ENCODE measurements around the gene FGD5.

The FGD5 gene

GRCh38 chr3:14810801-14811661 is 7.7 kb upstream of the FGD5 start:
- TF ChIP-seq CTCF (IDR thresholded peaks at IDR 0.05; ENCODE audit: low read length) (no peak), EZH2 (IDR thresholded peaks at IDR 0.05; ENCODE audit: borderline replicate concordance, low read length) (no peak)
- Histone ChIP-seq H3K9me2 (ENCODE audit: low read depth, low read length) (no peaks in the 10 kb centered on the region), H3F3A (ENCODE audit: insufficient read depth, low read length) (no peaks in the 10 kb centered on the region), H3K4me3 (ENCODE audit: low read depth, low read length, poor library complexity, severe bottlenecking) (no peak overlapping the region), H4K20me1 (ENCODE audit: insufficient read depth, low read length) (no peaks in the 10 kb centered on the region), H3K79me2 (ENCODE audit: insufficient read depth, low read length) (no peaks in the 10 kb centered on the region), H3K27me3 (ENCODE audit: insufficient read depth, low read length) (no peaks in the 10 kb centered on the region; the same call in 1 of the 2 replicates), H3K9ac (ENCODE audit: low read length) (no peak overlapping the region), H3K4me2 (ENCODE audit: low read length) (no peak overlapping the region), H2AFZ (ENCODE audit: low read length) (no peak overlapping the region), H3K4me1 (ENCODE audit: insufficient read depth, low read length, severe bottlenecking) (no peaks in the 10 kb centered on the region), H3K27ac (ENCODE audit: low read depth, low read length, poor library complexity, severe bottlenecking) (no peak overlapping the region), H3K9me3 (ENCODE audit: low read length) (no peaks in the 10 kb centered on the region), H3K36me3 (ENCODE audit: insufficient read depth, low read length) (no peaks in the 10 kb centered on the region)

DNA sequence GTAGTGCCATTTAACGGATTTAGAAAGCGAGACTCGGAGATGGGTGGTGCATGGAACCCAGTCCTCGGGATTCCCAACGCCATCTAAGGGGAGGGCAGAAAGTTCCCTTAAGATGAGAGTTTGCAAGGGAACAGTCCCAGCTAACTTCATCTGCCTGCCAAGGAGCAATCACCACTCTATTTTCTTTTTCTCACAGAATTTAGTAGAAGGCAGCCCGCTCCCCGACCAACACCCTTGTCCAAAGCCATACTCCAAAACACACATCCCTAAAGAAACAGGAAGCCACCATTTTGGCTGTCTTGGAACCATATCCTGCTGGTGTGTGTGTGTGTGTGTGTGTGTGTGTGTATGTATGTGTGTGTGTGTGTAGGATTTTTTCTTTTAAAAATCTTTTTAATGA is 7.1 kb upstream of the FGD5 start:
- no peaks in the 10 kb centered on the region for H3F3A ChIP-seq (ENCODE audit: insufficient read depth, low read length)
- no peaks in the 10 kb centered on the region for H3K36me3 ChIP-seq (ENCODE audit: insufficient read depth, low read length)
- TF ChIP-seq CTCF (IDR thresholded peaks at IDR 0.05; ENCODE audit: low read length) (no peak), EZH2 (IDR thresholded peaks at IDR 0.05; ENCODE audit: borderline replicate concordance, low read length) (no peak)
- no peak overlapping the region for H3K4me3 ChIP-seq (ENCODE audit: low read depth, low read length, poor library complexity, severe bottlenecking)
- no peak overlapping the region for H3K27ac ChIP-seq (ENCODE audit: low read depth, low read length, poor library complexity, severe bottlenecking)
- no peaks in the 10 kb centered on the region for H3K9me3 ChIP-seq (ENCODE audit: low read length)
- no peaks in the 10 kb centered on the region for H3K4me1 ChIP-seq (ENCODE audit: insufficient read depth, low read length, severe bottlenecking)
- no peak overlapping the region for H3K9ac ChIP-seq (ENCODE audit: low read length)
- no peaks in the 10 kb centered on the region for H4K20me1 ChIP-seq (ENCODE audit: insufficient read depth, low read length)
- H3K4me2 ChIP-seq (ENCODE audit: low read length), result no peak overlapping the region
- H2AFZ ChIP-seq (ENCODE audit: low read length), result no peak overlapping the region
- no peaks in the 10 kb centered on the region for H3K9me2 ChIP-seq (ENCODE audit: low read depth, low read length)
- no peaks in the 10 kb centered on the region; the same call in 1 of the 2 replicates for H3K27me3 ChIP-seq (ENCODE audit: insufficient read depth, low read length)
- H3K79me2 ChIP-seq (ENCODE audit: insufficient read depth, low read length), result no peaks in the 10 kb centered on the region

GRCh38 chr3:14812196-14812790 is 6.5 kb upstream of the FGD5 start:
- Histone ChIP-seq H3K9ac (ENCODE audit: low read length) (no peak overlapping the region), H3K4me2 (ENCODE audit: low read length) (no peak overlapping the region), H2AFZ (ENCODE audit: low read length) (no peak overlapping the region), H3K9me2 (ENCODE audit: low read depth, low read length) (no peaks in the 10 kb centered on the region), H3F3A (ENCODE audit: insufficient read depth, low read length) (no peaks in the 10 kb centered on the region), H3K36me3 (ENCODE audit: insufficient read depth, low read length) (no peaks in the 10 kb centered on the region), H3K4me1 (ENCODE audit: insufficient read depth, low read length, severe bottlenecking) (no peaks in the 10 kb centered on the region), H3K9me3 (ENCODE audit: low read length) (no peaks in the 10 kb centered on the region), H3K4me3 (ENCODE audit: low read depth, low read length, poor library complexity, severe bottlenecking) (no peak overlapping the region), H4K20me1 (ENCODE audit: insufficient read depth, low read length) (no peaks in the 10 kb centered on the region), H3K79me2 (ENCODE audit: insufficient read depth, low read length) (no peaks in the 10 kb centered on the region), H3K27ac (ENCODE audit: low read depth, low read length, poor library complexity, severe bottlenecking) (no peak overlapping the region), H3K27me3 (ENCODE audit: insufficient read depth, low read length) (no peaks in the 10 kb centered on the region; the same call in 1 of the 2 replicates)
- no peak for TF ChIP-seq EZH2 (IDR thresholded peaks at IDR 0.05; ENCODE audit: borderline replicate concordance, low read length)
- TF ChIP-seq CTCF (IDR thresholded peaks at IDR 0.05; ENCODE audit: low read length), result no peak
